ENCODE results near the gene ILDR1.

ILDR1 gene

GRCh38 chr3:122019493-122019892 is 2.6 kb downstream of the ILDR1 start:
- no peak overlapping the region for H3K27ac ChIP-seq (ENCODE audit: low read length)
- H3K4me2 ChIP-seq (ENCODE audit: low read length): no peak overlapping the region
- H3K4me1 ChIP-seq (ENCODE audit: low read length): peaks cover 37% of the 10 kb centered on the region
- H3K36me3 ChIP-seq (replicated peaks; ENCODE audit: low read depth, low read length): peaks cover 14% of the 10 kb centered on the region
- H3K9ac ChIP-seq (ENCODE audit: low read length): no peak overlapping the region
- no peaks in the 10 kb centered on the region for H4K20me1 ChIP-seq (ENCODE audit: insufficient read depth, low read length)
- no peak overlapping the region for H2AFZ ChIP-seq (ENCODE audit: low read depth, low read length)
- peaks cover 14% of the 10 kb centered on the region; the same call in 1 of the 2 replicates for H3K9me3 ChIP-seq (ENCODE audit: insufficient read depth, low read length)
- TF ChIP-seq CTCF (IDR thresholded peaks at IDR 0.05; ENCODE audit: low read depth, low read length) (no peak), EZH2phosphoT487 (IDR thresholded peaks at IDR 0.05; ENCODE audit: low read depth) (no peak)
- H3K79me2 ChIP-seq (ENCODE audit: low read length): no peaks in the 10 kb centered on the region
- H3K4me3 ChIP-seq (ENCODE audit: low read length): no peak overlapping the region
- peaks cover 5% of the 10 kb centered on the region; the same call in 1 of the 2 replicates for H3K27me3 ChIP-seq (ENCODE audit: low read depth, low read length)

GRCh38 chr3:122014741-122015140 is 7.3 kb downstream of the ILDR1 start:
- Histone ChIP-seq H3K4me1 (ENCODE audit: low read length) (peaks cover 61% of the 10 kb centered on the region), H2AFZ (ENCODE audit: low read depth, low read length) (no peak overlapping the region), H3K9ac (ENCODE audit: low read length) (no peak overlapping the region), H3K79me2 (ENCODE audit: low read length) (no peaks in the 10 kb centered on the region), H3K9me3 (ENCODE audit: insufficient read depth, low read length) (peaks cover 14% of the 10 kb centered on the region; the same call in 1 of the 2 replicates), H3K27ac (ENCODE audit: low read length) (peak overlapping the region; percentile 44), H3K4me2 (ENCODE audit: low read length) (peak overlapping the region; percentile 39), H3K27me3 (ENCODE audit: low read depth, low read length) (no peaks in the 10 kb centered on the region), H3K4me3 (ENCODE audit: low read length) (no peak overlapping the region; the same call in 1 of the 2 replicates), H3K36me3 (replicated peaks; ENCODE audit: low read depth, low read length) (peaks cover 14% of the 10 kb centered on the region), H4K20me1 (ENCODE audit: insufficient read depth, low read length) (no peaks in the 10 kb centered on the region)
- no peak for TF ChIP-seq EZH2phosphoT487 (IDR thresholded peaks at IDR 0.05; ENCODE audit: low read depth)
- TF ChIP-seq CTCF (IDR thresholded peaks at IDR 0.05; ENCODE audit: low read depth, low read length): no peak

- H3K9ac ChIP-seq (ENCODE audit: low read length): no peak overlapping the region
- H3K4me2 ChIP-seq (ENCODE audit: low read length): no peak overlapping the region
- H3K79me2 ChIP-seq (ENCODE audit: low read length): no peaks in the 10 kb centered on the region
- peaks cover 14% of the 10 kb centered on the region; the same call in 1 of the 2 replicates for H3K9me3 ChIP-seq (ENCODE audit: insufficient read depth, low read length)
- no peak overlapping the region for H3K27ac ChIP-seq (ENCODE audit: low read length)
- no peaks in the 10 kb centered on the region for H4K20me1 ChIP-seq (ENCODE audit: insufficient read depth, low read length)
- H2AFZ ChIP-seq (ENCODE audit: low read depth, low read length): no peak overlapping the region
- peaks cover 67% of the 10 kb centered on the region for H3K4me1 ChIP-seq (ENCODE audit: low read length)
- H3K27me3 ChIP-seq (ENCODE audit: low read depth, low read length): no peaks in the 10 kb centered on the region
- peaks cover 14% of the 10 kb centered on the region for H3K36me3 ChIP-seq (replicated peaks; ENCODE audit: low read depth, low read length)
- no peak overlapping the region for H3K4me3 ChIP-seq (ENCODE audit: low read length)
- TF ChIP-seq CTCF (IDR thresholded peaks at IDR 0.05; ENCODE audit: low read depth, low read length): no peak
- TF ChIP-seq EZH2phosphoT487 (IDR thresholded peaks at IDR 0.05; ENCODE audit: low read depth): no peak
Observed at GRCh38 chr3:122013448-122013925, 8.6 kb downstream of the ILDR1 start.

- Histone ChIP-seq H3K4me1 (ENCODE audit: low read length) (peaks cover 67% of the 10 kb centered on the region), H3K9ac (ENCODE audit: low read length) (no peak overlapping the region), H3K9me3 (ENCODE audit: insufficient read depth, low read length) (peaks cover 14% of the 10 kb centered on the region; the same call in 1 of the 2 replicates), H2AFZ (ENCODE audit: low read depth, low read length) (no peak overlapping the region), H3K27me3 (ENCODE audit: low read depth, low read length) (no peaks in the 10 kb centered on the region), H4K20me1 (ENCODE audit: insufficient read depth, low read length) (no peaks in the 10 kb centered on the region), H3K4me2 (ENCODE audit: low read length) (peak overlapping the region; percentile 19), H3K36me3 (replicated peaks; ENCODE audit: low read depth, low read length) (peaks cover 14% of the 10 kb centered on the region), H3K27ac (ENCODE audit: low read length) (no peak overlapping the region), H3K79me2 (ENCODE audit: low read length) (no peaks in the 10 kb centered on the region), H3K4me3 (ENCODE audit: low read length) (no peak overlapping the region)
- TF ChIP-seq CTCF (IDR thresholded peaks at IDR 0.05; ENCODE audit: low read depth, low read length) (no peak), EZH2phosphoT487 (IDR thresholded peaks at IDR 0.05; ENCODE audit: low read depth) (no peak)
Observed at GRCh38 chr3:122012821-122013220, 9.2 kb downstream of the ILDR1 start.

All from OCI-LY3 (cell line).